GM12878 (cell line): ENCODE results near the gene CELF2. TPM values are rescaled to one million over a fixed set of nuclear protein-coding genes. Genes with fewer than 3 reads are reported as not detected.

ENCODE experiments used
- ATAC-seq: fragments of 200-7000 bp; cut with Tn5 transposase; 3 replicates; pipeline ENCODE4 v1.9.1; 2020; ENCODE audit warnings: mild to moderate bottlenecking, moderate library complexity
- BruUV-seq: library from RNA; stranded (reverse); fragments of 400-500 nt; replicated peaks from 2 replicates; lab custom pipeline; 2021; lab: Mats Ljungman, UMichigan
- CTCF ChIA-PET: fragments of 300-600 bp; sonication (Branson Sonifier 250); formaldehyde crosslinking; extraction: SDS; loops from one replicate; lab custom pipeline; 2021; ENCODE audit warnings: inconsistent platforms; lab: Yijun Ruan, JAX
- POLR2A ChIA-PET: fragments of 350-600 bp; formaldehyde crosslinking; extraction: SDS; loops from one replicate; lab custom pipeline; 2021; ENCODE audit warnings: inconsistent platforms; lab: Charles Lee
- RAD21 ChIA-PET: fragments of 300-600 bp; sonication (Branson Sonifier 250); formaldehyde crosslinking; loops from one replicate; lab custom pipeline; 2023; ENCODE audit warnings: antibody characterized with exemption; ENCODE audit not compliant: unreplicated experiment; lab: Charles Lee
- SMC1A ChIA-PET: fragments of 300-600 bp; sonication (Branson Sonifier 250); formaldehyde crosslinking; loops from one replicate; lab custom pipeline; 2023; ENCODE audit not compliant: unreplicated experiment, uncharacterized antibody; lab: Charles Lee
- DNase-seq: peaks from one replicate; pipeline ENCODE4 v3.0.0-alpha.2; 2011; ENCODE audit warnings: low read depth, low spot score
- FAIRE-seq: peaks from 3 replicates; lab custom pipeline; 2011; peaks lifted over from hg19 to GRCh38; lab: Jason Lieb, UNC
- H2AFZ ChIP-seq: 2 replicates; pipeline ENCODE4 v1.6.0; 2011; ENCODE audit warnings: low read depth, low read length, control low read depth; ENCODE audit not compliant: control insufficient read depth
- H3K27ac ChIP-seq: 2 replicates; pipeline ENCODE4 v1.5.1; 2011; ENCODE audit warnings: control low read depth; ENCODE audit not compliant: control insufficient read depth, insufficient read depth
- H3K27me3 ChIP-seq, 2 experiments: replicated peaks in 1 of 2; 2 replicates each; pipeline versions ENCODE4 v1.6.0 to v1.6.1; 2011; ENCODE audit warnings: low read length in 1 of 2; ENCODE audit not compliant: control insufficient read depth in 2 of 2, insufficient read depth in 2 of 2
- H3K36me3 ChIP-seq, 2 experiments: 2 replicates each; pipeline ENCODE4 v1.5.1; 2011; ENCODE audit warnings: low read length in 1 of 2; ENCODE audit not compliant: control insufficient read depth in 2 of 2, insufficient read depth in 2 of 2
- H3K4me1 ChIP-seq: 2 replicates; pipeline ENCODE4 v1.6.1; 2011; ENCODE audit warnings: mild to moderate bottlenecking, low read length, moderate library complexity, mixed read lengths; ENCODE audit not compliant: control insufficient read depth, insufficient read depth
- H3K4me2 ChIP-seq: 2 replicates; pipeline ENCODE4 v1.6.0; 2011; ENCODE audit warnings: control low read depth; ENCODE audit not compliant: control insufficient read depth, insufficient read depth
- H3K4me3 ChIP-seq: fragments of 200-600 bp; sonication (generic); 2 replicates; pipeline ENCODE4 v1.5.1; 2016
- H3K79me2 ChIP-seq: 2 replicates; pipeline ENCODE4 v1.6.0; 2011; ENCODE audit warnings: low read length; ENCODE audit not compliant: control insufficient read depth, insufficient read depth
- H3K9ac ChIP-seq: 2 replicates; pipeline ENCODE4 v1.8.0; 2011; ENCODE audit warnings: low read length, control low read depth, mixed read lengths; ENCODE audit not compliant: control insufficient read depth, insufficient read depth
- H3K9me3 ChIP-seq: replicated peaks from 3 replicates; pipeline ENCODE4 v1.5.1; 2011; ENCODE audit warnings: mild to moderate bottlenecking, low read length; ENCODE audit not compliant: control insufficient read depth, insufficient read depth
- H4K20me1 ChIP-seq: 2 replicates; pipeline ENCODE4 v1.6.0; 2011; ENCODE audit not compliant: control insufficient read depth, insufficient read depth
- BACH1 ChIP-seq: fragments of 450-650 bp; IDR thresholded peaks from 2 replicates; pipeline ENCODE4 v1.6.1; 2017; ENCODE audit warnings: mild to moderate bottlenecking, borderline replicate concordance
- CBX3 ChIP-seq: fragments of 200-600 bp; sonication (generic); IDR thresholded peaks from 2 replicates; pipeline ENCODE4 v1.6.1; 2016; ENCODE audit warnings: low read depth, borderline replicate concordance
- MEF2A ChIP-seq: IDR thresholded peaks from 2 replicates; pipeline ENCODE4 v1.6.1; 2011; ENCODE audit warnings: low read depth, mild to moderate bottlenecking, low read length, moderate library complexity; ENCODE audit not compliant: insufficient read depth
- SMARCA5 ChIP-seq: fragments of 450-650 bp; IDR thresholded peaks from 2 replicates; pipeline ENCODE4 v1.6.1; 2017; ENCODE audit warnings: mild to moderate bottlenecking
- SRF ChIP-seq, 2 experiments: IDR thresholded peaks; 2 replicates each; pipeline ENCODE4 v1.6.1; 2011; ENCODE audit warnings: low read depth in 2 of 2, low read length in 2 of 2, mild to moderate bottlenecking in 1 of 2, moderate library complexity in 1 of 2
- ZNF592 ChIP-seq: fragments of 450-650 bp; IDR thresholded peaks from 2 replicates; pipeline ENCODE4 v1.6.1; 2017; ENCODE audit warnings: mild to moderate bottlenecking, moderate library complexity
- WGBS: methylation state at CpG from one replicate; pipeline ENCODE4 v1.1.6; 2016; ENCODE audit warnings: low lambda C conversion rate; ENCODE audit not compliant: insufficient replicate concordance, insufficient coverage; ENCODE audit errors: missing lambda C conversion rate; 5-methylcytosine and 5-hydroxymethylcytosine counted together
- in situ Hi-C: fragments of 300-500 bp; cut with MboI; formaldehyde crosslinking; loops from 9 replicates; pipeline ENCODE4 v1.14.3; 2018; ENCODE audit warnings: mixed read lengths
- intact Hi-C: fragments of 100-400 bp; cut with micrococcal nuclease; formaldehyde crosslinking; loops from one replicate; pipeline ENCODE4 v1.14.2; 2022; ENCODE audit not compliant: unreplicated experiment
- polyA plus RNA-seq, 11 experiments: library from polyadenylated mRNA; depleted of rRNA in 4 of 11; unstranded in 6 of 11; stranded (reverse) in 5 of 11; fragments of >200 nt; fragmentation: Nextera tagmentation in 4 of 11; fragmentation: Illumina TruSeq in 1 of 11; extraction: Ambion mirVana in 4 of 11; extraction: Trizol in 1 of 11; gene quantifications; 1 replicate in 1 of 11; 2 replicates in 10 of 11; pipeline versions ENCODE4 v1.2.1 to v1.2.3, GENCODE V29; 2011 to 2016; ENCODE audit warnings: inconsistent platforms in 2 of 11, missing spikeins in 2 of 11, low read depth in 1 of 11
- total RNA-seq, 4 experiments: library from RNA; depleted of rRNA in 3 of 4; stranded (reverse); fragments of >200 nt in 3 of 4; fragmentation: Illumina TruSeq in 1 of 4; extraction: Trizol in 1 of 4; gene quantifications; 2 replicates each; pipeline versions ENCODE4 v1.2.1 to v1.2.3, GENCODE V29; 2013 to 2021

The CELF2 gene
- total and polyA plus RNA-seq, 10 of the 15 experiments (the other 5 are each of a cell fraction or from before 2014, with no cell fraction given), result 20.8 to 129 (median 86.3) TPM

GRCh38 chr10:11045995-11046775, 28.5 kb downstream of the CELF2 start:
- no peak for TF ChIP-seq CBX3
- TF ChIP-seq SRF (IDR thresholded peaks at IDR 0.05; ENCODE audit: low read depth in 2 of 2, low read length in 2 of 2), result no peak
- no peak for TF ChIP-seq MEF2A
- TF ChIP-seq SMARCA5, result no peak
- TF ChIP-seq BACH1, result no peak
- TF ChIP-seq ZNF592, result no peak
- DNase-seq, result no peak
- ChIA-PET POLR2A (no interaction called here), RAD21 (no interaction called here), SMC1A (no interaction called here), CTCF (interaction anchor here (1.0 kb wide), 1 partner anchor 8 kb away, joined by 3 read pairs; no protein-coding TSS in a partner anchor)
- Histone ChIP-seq H3K4me2 (no peak overlapping the region), H3K27me3 (no peaks in the 10 kb centered on the region; a peak in 1 of 4 replicates), H3K9me3 (no peaks in the 10 kb centered on the region; the same call in 2 of the 3 replicates), H3K79me2 (no peaks in the 10 kb centered on the region), H4K20me1 (no peaks in the 10 kb centered on the region), H3K27ac (no peak overlapping the region), H3K9ac (no peak overlapping the region), H3K4me3 (no peak overlapping the region), H3K4me1 (no peaks in the 10 kb centered on the region), H2AFZ (no peak overlapping the region), H3K36me3 (no peaks in the 10 kb centered on the region)
- FAIRE-seq, result no peak
- BruUV-seq, result no TSS peak
- in situ Hi-C loops, result loop anchor here (25.0 kb wide), 1 partner anchor 1709 kb away; no protein-coding TSS in a partner anchor
- 58% methylated on average over 23 of the region's 23 CpGs for WGBS
- intact Hi-C loops, result no loop called here
- ATAC-seq, result no peak
